ENCODE data around the gene SLC7A1. TPM values are rescaled to one million over a fixed set of nuclear protein-coding genes. Genes with fewer than 3 reads are reported as not detected.

SLC7A1 gene
- total and polyA plus RNA-seq, 2 of the 13 experiments (the other 11 are each of a cell fraction or from before 2014, with no cell fraction given): 14.5 to 15.3 TPM

DNA sequence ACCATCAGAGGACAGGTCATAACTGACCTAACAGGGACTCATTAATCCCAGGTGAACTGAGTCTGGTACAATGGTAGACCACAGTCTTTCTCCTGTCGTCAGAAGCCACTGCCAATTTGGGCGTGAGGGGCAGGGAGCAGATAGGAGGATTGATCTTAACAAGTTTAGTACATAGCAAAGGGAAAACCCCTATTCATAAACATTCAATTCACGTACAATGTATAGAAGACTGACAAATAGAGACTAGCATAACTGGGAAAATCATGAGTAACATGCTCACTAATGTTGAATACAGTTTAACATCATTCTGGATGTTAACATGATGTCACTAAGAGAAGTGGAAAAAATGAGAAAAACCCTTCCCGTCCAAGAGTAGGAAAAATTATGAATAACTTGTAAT, 54.1 kb downstream of the SLC7A1 start (continued):
- TF ChIP-seq, protein P1, sequence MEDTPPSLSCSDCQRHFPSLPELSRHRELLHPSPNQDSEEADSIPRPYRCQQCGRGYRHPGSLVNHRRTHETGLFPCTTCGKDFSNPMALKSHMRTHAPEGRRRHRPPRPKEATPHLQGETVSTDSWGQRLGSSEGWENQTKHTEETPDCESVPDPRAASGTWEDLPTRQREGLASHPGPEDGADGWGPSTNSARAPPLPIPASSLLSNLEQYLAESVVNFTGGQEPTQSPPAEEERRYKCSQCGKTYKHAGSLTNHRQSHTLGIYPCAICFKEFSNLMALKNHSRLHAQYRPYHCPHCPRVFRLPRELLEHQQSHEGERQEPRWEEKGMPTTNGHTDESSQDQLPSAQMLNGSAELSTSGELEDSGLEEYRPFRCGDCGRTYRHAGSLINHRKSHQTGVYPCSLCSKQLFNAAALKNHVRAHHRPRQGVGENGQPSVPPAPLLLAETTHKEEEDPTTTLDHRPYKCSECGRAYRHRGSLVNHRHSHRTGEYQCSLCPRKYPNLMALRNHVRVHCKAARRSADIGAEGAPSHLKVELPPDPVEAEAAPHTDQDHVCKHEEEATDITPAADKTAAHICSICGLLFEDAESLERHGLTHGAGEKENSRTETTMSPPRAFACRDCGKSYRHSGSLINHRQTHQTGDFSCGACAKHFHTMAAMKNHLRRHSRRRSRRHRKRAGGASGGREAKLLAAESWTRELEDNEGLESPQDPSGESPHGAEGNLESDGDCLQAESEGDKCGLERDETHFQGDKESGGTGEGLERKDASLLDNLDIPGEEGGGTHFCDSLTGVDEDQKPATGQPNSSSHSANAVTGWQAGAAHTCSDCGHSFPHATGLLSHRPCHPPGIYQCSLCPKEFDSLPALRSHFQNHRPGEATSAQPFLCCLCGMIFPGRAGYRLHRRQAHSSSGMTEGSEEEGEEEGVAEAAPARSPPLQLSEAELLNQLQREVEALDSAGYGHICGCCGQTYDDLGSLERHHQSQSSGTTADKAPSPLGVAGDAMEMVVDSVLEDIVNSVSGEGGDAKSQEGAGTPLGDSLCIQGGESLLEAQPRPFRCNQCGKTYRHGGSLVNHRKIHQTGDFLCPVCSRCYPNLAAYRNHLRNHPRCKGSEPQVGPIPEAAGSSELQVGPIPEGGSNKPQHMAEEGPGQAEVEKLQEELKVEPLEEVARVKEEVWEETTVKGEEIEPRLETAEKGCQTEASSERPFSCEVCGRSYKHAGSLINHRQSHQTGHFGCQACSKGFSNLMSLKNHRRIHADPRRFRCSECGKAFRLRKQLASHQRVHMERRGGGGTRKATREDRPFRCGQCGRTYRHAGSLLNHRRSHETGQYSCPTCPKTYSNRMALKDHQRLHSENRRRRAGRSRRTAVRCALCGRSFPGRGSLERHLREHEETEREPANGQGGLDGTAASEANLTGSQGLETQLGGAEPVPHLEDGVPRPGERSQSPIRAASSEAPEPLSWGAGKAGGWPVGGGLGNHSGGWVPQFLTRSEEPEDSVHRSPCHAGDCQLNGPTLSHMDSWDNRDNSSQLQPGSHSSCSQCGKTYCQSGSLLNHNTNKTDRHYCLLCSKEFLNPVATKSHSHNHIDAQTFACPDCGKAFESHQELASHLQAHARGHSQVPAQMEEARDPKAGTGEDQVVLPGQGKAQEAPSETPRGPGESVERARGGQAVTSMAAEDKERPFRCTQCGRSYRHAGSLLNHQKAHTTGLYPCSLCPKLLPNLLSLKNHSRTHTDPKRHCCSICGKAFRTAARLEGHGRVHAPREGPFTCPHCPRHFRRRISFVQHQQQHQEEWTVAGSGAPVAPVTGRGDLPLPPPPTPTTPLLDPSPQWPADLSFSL (CRISPR knock-in tag; IDR thresholded peaks at IDR 0.05): no peak
- TF ChIP-seq, protein P2, sequence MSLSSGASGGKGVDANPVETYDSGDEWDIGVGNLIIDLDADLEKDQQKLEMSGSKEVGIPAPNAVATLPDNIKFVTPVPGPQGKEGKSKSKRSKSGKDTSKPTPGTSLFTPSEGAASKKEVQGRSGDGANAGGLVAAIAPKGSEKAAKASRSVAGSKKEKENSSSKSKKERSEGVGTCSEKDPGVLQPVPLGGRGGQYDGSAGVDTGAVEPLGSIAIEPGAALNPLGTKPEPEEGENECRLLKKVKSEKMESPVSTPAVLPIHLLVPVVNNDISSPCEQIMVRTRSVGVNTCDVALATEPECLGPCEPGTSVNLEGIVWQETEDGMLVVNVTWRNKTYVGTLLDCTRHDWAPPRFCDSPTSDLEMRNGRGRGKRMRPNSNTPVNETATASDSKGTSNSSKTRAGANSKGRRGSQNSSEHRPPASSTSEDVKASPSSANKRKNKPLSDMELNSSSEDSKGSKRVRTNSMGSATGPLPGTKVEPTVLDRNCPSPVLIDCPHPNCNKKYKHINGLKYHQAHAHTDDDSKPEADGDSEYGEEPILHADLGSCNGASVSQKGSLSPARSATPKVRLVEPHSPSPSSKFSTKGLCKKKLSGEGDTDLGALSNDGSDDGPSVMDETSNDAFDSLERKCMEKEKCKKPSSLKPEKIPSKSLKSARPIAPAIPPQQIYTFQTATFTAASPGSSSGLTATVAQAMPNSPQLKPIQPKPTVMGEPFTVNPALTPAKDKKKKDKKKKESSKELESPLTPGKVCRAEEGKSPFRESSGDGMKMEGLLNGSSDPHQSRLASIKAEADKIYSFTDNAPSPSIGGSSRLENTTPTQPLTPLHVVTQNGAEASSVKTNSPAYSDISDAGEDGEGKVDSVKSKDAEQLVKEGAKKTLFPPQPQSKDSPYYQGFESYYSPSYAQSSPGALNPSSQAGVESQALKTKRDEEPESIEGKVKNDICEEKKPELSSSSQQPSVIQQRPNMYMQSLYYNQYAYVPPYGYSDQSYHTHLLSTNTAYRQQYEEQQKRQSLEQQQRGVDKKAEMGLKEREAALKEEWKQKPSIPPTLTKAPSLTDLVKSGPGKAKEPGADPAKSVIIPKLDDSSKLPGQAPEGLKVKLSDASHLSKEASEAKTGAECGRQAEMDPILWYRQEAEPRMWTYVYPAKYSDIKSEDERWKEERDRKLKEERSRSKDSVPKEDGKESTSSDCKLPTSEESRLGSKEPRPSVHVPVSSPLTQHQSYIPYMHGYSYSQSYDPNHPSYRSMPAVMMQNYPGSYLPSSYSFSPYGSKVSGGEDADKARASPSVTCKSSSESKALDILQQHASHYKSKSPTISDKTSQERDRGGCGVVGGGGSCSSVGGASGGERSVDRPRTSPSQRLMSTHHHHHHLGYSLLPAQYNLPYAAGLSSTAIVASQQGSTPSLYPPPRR (CRISPR knock-in tag; IDR thresholded peaks at IDR 0.05; ENCODE audit: borderline replicate concordance): no peak
- TF ChIP-seq ZNF12 (CRISPR knock-in tag; IDR thresholded peaks at IDR 0.05): no peak
- TF ChIP-seq ZNF546 (CRISPR knock-in tag; conservative IDR thresholded peaks at IDR 0.05): no peak
